AG10803 (cell line): ENCODE results near the gene SLC16A6.

Experiments
- DNase-seq: peaks from one replicate; pipeline ENCODE4 v3.0.0; 2010; ENCODE audit warnings: low read depth
- H3K4me3 ChIP-seq: 2 replicates; pipeline ENCODE4 v1.5.1; 2011; ENCODE audit warnings: mild to moderate bottlenecking, low read length, control low read depth
- CTCF ChIP-seq: conservative IDR thresholded peaks from 2 replicates; pipeline ENCODE4 v1.5.1; 2011; ENCODE audit warnings: mild to moderate bottlenecking, low read length, control low read depth, inconsistent platforms

SLC16A6 gene

DNA sequence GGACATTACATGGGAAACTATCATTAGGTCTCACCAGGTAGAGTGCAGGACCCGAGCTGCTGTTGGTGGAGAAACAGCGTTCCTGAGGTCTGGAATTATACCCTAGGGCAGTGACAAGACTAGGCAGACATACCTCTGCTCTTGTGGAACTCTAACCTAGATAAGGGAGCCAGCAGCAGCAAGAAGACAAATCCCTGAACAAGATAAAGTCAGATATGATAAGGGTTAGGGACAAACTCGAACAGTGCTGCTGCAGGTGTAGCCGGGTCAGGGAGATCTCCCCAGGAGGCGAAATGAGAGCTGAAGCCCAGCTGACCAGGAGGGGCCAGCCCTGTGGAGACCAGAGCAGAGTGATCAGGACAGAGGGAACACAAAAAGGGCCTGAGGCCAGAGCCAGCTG is 35.0 kb upstream of the SLC16A6 start:
- no peak for TF ChIP-seq CTCF
- DNase-seq, result no peak
- no peak overlapping the region for H3K4me3 ChIP-seq

DNA sequence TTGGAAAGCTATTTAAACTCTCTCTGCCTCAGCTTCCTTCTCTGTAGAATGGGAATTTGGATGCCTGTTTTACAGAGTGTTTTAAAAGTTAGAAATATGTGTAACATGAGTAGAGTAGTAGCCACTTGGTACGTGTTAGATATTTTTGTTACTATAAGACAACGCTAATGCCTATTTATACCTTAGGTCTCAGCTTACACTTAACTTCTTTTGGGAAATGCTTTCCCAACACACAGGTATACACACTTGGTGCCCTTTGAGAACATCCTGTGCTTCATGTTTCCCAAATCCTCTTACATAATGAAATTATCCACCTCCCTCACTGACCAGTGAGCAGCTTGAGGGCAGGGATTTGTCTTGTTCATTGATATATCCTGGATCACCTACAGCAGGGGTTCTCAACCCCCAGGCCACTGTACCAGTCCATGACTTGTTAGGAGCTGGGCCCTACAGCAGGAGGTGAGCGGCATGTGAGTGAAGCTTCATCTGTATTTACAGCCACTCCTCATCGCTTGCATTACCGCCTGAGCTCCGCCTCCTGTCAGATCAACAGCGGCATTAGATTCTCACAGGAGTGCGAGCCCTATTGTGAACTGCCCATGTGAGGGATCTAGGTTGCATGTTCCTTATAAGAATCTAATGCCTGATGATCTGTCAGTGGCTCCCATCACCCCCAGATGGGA is 33.9 kb upstream of the SLC16A6 start:
- TF ChIP-seq CTCF, result no peak
- no peak overlapping the region for H3K4me3 ChIP-seq
- DNase-seq, result no peak

- TF ChIP-seq CTCF, result no peak
- no peak for DNase-seq
- H3K4me3 ChIP-seq, result no peak overlapping the region
These were observed 33.2 kb upstream of the SLC16A6 start for GRCh38 chr17:68324114-68324513.

- DNase-seq, result no peak
- TF ChIP-seq CTCF, result no peak
These were observed 31.7 kb upstream of the SLC16A6 start for GRCh38 chr17:68322630-68323029.

GRCh38 chr17:68321556-68321954 is 30.6 kb upstream of the SLC16A6 start:
- no peak for TF ChIP-seq CTCF
- no peak overlapping the region for H3K4me3 ChIP-seq
- no peak for DNase-seq

More at GRCh38 chr17:68322630-68323029, 31.7 kb upstream of the SLC16A6 start:
- no peak overlapping the region for H3K4me3 ChIP-seq

- no peak overlapping the region for H3K4me3 ChIP-seq
- no peak for DNase-seq
- TF ChIP-seq CTCF, result no peak
These were observed 30.1 kb upstream of the SLC16A6 start for GRCh38 chr17:68320943-68321555.

GRCh38 chr17:68320311-68320865 is 29.5 kb upstream of the SLC16A6 start:
- TF ChIP-seq CTCF, result no peak
- no peak for DNase-seq
- no peak overlapping the region for H3K4me3 ChIP-seq
